H1 (cell line): ENCODE data around the gene RIMBP2.

Source experiments
- NRF1 ChIP-seq: IDR thresholded peaks from 2 replicates; pipeline ENCODE4 v1.6.1; 2011; ENCODE audit warnings: mild to moderate bottlenecking, low read depth, low read length, improper control_type of control experiment
- PHF8 ChIP-seq: fragments of 200-600 bp; sonication (generic); conservative IDR thresholded peaks from 2 replicates; pipeline ENCODE4 v1.7.1; 2012; ENCODE audit warnings: low read depth, mild to moderate bottlenecking, inconsistent platforms, low read length, moderate library complexity
- TF ChIP-seq, protein P1 (sequence below): IDR thresholded peaks from 2 replicates; pipeline ENCODE4 v1.6.1; 2011; ENCODE audit warnings: low read length, improper control_type of control experiment
- TF ChIP-seq, protein P2 (sequence below), 3 experiments: IDR thresholded peaks; 1 replicate in 2 of 3; 2 replicates in 1 of 3; pipeline versions ENCODE4 v1.5.1 to v1.6.1; 2011; ENCODE audit warnings: low read length in 3 of 3, mild to moderate bottlenecking in 3 of 3, inconsistent platforms in 2 of 3, low read depth in 1 of 3, moderate library complexity in 1 of 3; ENCODE audit not compliant: insufficient read depth in 1 of 3; ENCODE audit errors: control extremely low read depth in 1 of 3

DNA sequence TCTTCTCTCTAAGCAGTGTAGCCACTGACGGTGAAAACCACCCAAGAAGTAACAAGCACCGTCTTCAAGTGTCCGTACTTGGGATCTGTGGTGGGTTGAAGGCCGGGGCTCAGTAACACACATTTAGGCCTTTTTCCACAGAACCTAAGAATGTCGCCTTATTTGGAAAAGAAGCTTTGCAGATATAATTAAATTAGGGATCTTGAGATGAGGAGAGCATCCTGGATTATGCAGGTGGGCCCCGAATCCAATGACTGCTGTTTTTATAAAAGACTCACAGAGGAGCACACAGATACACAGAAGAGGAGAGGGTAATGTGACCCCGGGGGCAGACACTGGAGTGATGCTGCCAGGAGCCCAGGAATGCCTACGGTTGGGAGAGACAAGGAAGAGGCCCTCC is 46.3 kb downstream of the RIMBP2 start:
- TF ChIP-seq, protein P1, sequence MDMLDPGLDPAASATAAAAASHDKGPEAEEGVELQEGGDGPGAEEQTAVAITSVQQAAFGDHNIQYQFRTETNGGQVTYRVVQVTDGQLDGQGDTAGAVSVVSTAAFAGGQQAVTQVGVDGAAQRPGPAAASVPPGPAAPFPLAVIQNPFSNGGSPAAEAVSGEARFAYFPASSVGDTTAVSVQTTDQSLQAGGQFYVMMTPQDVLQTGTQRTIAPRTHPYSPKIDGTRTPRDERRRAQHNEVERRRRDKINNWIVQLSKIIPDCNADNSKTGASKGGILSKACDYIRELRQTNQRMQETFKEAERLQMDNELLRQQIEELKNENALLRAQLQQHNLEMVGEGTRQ = no peak
- TF ChIP-seq, protein P2, sequence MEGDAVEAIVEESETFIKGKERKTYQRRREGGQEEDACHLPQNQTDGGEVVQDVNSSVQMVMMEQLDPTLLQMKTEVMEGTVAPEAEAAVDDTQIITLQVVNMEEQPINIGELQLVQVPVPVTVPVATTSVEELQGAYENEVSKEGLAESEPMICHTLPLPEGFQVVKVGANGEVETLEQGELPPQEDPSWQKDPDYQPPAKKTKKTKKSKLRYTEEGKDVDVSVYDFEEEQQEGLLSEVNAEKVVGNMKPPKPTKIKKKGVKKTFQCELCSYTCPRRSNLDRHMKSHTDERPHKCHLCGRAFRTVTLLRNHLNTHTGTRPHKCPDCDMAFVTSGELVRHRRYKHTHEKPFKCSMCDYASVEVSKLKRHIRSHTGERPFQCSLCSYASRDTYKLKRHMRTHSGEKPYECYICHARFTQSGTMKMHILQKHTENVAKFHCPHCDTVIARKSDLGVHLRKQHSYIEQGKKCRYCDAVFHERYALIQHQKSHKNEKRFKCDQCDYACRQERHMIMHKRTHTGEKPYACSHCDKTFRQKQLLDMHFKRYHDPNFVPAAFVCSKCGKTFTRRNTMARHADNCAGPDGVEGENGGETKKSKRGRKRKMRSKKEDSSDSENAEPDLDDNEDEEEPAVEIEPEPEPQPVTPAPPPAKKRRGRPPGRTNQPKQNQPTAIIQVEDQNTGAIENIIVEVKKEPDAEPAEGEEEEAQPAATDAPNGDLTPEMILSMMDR (IDR thresholded peaks at IDR 0.05; ENCODE audit: control extremely low read depth in 1 of 3, insufficient read depth in 1 of 3, low read depth in 1 of 3, low read length in 3 of 3) = no peak
- TF ChIP-seq PHF8 (no peak), NRF1 (no peak)
